HEK293 (cell line): ENCODE results near the gene DLX2.

Source experiments
- RBAK ChIP-seq: fragments of 450-650 bp; formaldehyde crosslinking; IDR thresholded peaks from 2 replicates; pipeline ENCODE4 v1.5.1; 2016; ENCODE audit warnings: missing biosample characterization, missing genetic modification characterization
- SCRT1 ChIP-seq: fragments of 450-650 bp; formaldehyde crosslinking; IDR thresholded peaks from 2 replicates; pipeline ENCODE4 v1.5.1; 2016; ENCODE audit warnings: missing biosample characterization, missing genetic modification characterization, borderline replicate concordance
- SP3 ChIP-seq: fragments of 450-650 bp; formaldehyde crosslinking; IDR thresholded peaks from 2 replicates; pipeline ENCODE4 v1.5.1; 2016; ENCODE audit warnings: missing biosample characterization, missing genetic modification characterization
- ZFP69B ChIP-seq: fragments of 450-650 bp; formaldehyde crosslinking; IDR thresholded peaks from 2 replicates; pipeline ENCODE4 v1.5.1; 2016; ENCODE audit warnings: missing biosample characterization, missing genetic modification characterization
- ZNF175 ChIP-seq: fragments of 450-650 bp; formaldehyde crosslinking; IDR thresholded peaks from 2 replicates; pipeline ENCODE4 v1.5.1; 2016; ENCODE audit warnings: missing biosample characterization, missing genetic modification characterization
- ZNF274 ChIP-seq, 2 experiments: fragments of 200-500 bp in 1 of 2; fragments of 450-650 bp in 1 of 2; sonication (Bioruptor generic) in 1 of 2; formaldehyde crosslinking in 1 of 2; IDR thresholded peaks; 2 replicates each; pipeline versions ENCODE4 v1.5.1 to v1.6.1; 2014 to 2016; ENCODE audit warnings: borderline replicate concordance in 1 of 2, inconsistent platforms in 1 of 2, low read length in 1 of 2, missing biosample characterization in 1 of 2, missing genetic modification characterization in 1 of 2
- ZNF521 ChIP-seq: fragments of 450-650 bp; formaldehyde crosslinking; IDR thresholded peaks from 2 replicates; pipeline ENCODE4 v1.5.1; 2017; ENCODE audit warnings: missing biosample characterization, mild to moderate bottlenecking, missing genetic modification characterization
- TF ChIP-seq, protein P1 (sequence below): fragments of 450-650 bp; formaldehyde crosslinking; IDR thresholded peaks from 2 replicates; pipeline ENCODE4 v1.5.1; 2016; ENCODE audit warnings: missing biosample characterization, missing genetic modification characterization
- TF ChIP-seq, protein P2 (sequence below): fragments of 450-650 bp; formaldehyde crosslinking; IDR thresholded peaks from 2 replicates; pipeline ENCODE4 v1.5.1; 2017; ENCODE audit warnings: missing biosample characterization, missing genetic modification characterization
- TF ChIP-seq, protein P3 (sequence below): fragments of 450-650 bp; formaldehyde crosslinking; IDR thresholded peaks from 2 replicates; pipeline ENCODE4 v1.5.1; 2016; ENCODE audit warnings: missing biosample characterization, missing genetic modification characterization
- TF ChIP-seq, protein P4 (sequence below): fragments of 450-650 bp; formaldehyde crosslinking; IDR thresholded peaks from 2 replicates; pipeline ENCODE4 v1.5.1; 2016; ENCODE audit warnings: missing biosample characterization, missing genetic modification characterization

DNA sequence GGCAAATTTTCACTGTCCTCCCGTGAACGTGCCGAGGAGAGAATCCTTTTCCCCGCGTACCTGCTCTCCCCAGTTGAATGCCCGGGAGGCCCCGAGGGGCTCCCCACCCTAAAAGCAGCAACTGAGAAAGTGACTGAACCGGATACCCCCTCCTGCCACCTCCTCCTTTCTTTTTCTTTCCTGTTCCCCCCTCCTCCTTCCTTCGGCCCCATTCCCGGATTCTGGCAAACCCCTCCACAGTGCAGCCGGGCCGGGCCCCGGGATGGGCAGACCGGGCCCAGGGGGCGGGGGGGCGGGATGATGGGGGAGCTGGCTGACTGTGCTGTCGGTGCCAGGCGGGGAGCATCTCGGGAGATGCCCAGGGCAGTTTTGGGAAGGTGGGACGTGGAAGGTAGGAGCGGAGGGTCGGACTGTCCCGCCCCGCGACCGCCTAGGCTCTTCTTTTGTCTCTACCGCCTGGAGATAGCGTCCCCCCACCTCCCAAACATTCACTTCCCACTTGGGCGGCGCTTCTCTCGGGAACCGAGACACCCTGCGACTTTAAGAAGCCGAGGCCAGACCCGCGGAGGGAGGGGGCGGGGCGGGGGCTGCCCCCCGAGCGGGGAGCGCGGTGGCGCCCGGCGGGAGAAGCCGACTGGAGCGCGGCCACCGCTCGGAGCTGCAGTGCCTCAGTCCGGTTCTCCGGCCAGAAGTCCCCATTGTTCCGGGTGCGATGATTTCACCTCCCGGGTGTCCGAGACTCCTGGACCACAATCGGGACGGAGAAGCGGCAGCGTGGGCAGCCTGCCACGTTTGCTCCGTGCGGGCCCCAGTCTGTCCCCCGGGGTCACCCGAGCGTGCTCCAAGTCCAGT is 8.2 kb downstream of the DLX2 start:
- no peak for TF ChIP-seq ZNF521
- TF ChIP-seq, protein P1, sequence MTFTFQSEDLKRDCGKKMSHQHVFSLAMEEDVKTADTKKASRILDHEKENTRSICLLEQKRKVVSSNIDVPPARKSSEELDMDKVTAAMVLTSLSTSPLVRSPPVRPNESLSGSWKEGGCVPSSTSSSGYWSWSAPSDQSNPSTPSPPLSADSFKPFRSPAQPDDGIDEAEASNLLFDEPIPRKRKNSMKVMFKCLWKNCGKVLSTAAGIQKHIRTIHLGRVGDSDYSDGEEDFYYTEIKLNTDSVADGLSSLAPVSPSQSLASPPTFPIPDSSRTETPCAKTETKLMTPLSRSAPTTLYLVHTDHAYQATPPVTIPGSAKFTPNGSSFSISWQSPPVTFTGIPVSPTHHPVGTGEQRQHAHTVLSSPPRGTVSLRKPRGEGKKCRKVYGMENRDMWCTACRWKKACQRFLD (tag by site-specific recombination) = no peak
- no peak for TF ChIP-seq ZFP69B
- TF ChIP-seq, protein P2, sequence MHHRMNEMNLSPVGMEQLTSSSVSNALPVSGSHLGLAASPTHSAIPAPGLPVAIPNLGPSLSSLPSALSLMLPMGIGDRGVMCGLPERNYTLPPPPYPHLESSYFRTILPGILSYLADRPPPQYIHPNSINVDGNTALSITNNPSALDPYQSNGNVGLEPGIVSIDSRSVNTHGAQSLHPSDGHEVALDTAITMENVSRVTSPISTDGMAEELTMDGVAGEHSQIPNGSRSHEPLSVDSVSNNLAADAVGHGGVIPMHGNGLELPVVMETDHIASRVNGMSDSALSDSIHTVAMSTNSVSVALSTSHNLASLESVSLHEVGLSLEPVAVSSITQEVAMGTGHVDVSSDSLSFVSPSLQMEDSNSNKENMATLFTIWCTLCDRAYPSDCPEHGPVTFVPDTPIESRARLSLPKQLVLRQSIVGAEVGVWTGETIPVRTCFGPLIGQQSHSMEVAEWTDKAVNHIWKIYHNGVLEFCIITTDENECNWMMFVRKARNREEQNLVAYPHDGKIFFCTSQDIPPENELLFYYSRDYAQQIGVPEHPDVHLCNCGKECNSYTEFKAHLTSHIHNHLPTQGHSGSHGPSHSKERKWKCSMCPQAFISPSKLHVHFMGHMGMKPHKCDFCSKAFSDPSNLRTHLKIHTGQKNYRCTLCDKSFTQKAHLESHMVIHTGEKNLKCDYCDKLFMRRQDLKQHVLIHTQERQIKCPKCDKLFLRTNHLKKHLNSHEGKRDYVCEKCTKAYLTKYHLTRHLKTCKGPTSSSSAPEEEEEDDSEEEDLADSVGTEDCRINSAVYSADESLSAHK (tag by site-specific recombination) = no peak
- TF ChIP-seq, protein P3, sequence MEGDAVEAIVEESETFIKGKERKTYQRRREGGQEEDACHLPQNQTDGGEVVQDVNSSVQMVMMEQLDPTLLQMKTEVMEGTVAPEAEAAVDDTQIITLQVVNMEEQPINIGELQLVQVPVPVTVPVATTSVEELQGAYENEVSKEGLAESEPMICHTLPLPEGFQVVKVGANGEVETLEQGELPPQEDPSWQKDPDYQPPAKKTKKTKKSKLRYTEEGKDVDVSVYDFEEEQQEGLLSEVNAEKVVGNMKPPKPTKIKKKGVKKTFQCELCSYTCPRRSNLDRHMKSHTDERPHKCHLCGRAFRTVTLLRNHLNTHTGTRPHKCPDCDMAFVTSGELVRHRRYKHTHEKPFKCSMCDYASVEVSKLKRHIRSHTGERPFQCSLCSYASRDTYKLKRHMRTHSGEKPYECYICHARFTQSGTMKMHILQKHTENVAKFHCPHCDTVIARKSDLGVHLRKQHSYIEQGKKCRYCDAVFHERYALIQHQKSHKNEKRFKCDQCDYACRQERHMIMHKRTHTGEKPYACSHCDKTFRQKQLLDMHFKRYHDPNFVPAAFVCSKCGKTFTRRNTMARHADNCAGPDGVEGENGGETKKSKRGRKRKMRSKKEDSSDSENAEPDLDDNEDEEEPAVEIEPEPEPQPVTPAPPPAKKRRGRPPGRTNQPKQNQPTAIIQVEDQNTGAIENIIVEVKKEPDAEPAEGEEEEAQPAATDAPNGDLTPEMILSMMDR (tag by site-specific recombination) = no peak
- TF ChIP-seq, protein P4, sequence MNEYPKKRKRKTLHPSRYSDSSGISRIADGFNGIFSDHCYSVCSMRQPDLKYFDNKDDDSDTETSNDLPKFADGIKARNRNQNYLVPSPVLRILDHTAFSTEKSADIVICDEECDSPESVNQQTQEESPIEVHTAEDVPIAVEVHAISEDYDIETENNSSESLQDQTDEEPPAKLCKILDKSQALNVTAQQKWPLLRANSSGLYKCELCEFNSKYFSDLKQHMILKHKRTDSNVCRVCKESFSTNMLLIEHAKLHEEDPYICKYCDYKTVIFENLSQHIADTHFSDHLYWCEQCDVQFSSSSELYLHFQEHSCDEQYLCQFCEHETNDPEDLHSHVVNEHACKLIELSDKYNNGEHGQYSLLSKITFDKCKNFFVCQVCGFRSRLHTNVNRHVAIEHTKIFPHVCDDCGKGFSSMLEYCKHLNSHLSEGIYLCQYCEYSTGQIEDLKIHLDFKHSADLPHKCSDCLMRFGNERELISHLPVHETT (tag by site-specific recombination) = no peak
- no peak for TF ChIP-seq SCRT1 (tag by site-specific recombination)
- no peak for TF ChIP-seq ZNF175 (tag by site-specific recombination)
- TF ChIP-seq SP3 (tag by site-specific recombination) = peak; percentile 71
- TF ChIP-seq ZNF274 (IDR thresholded peaks at IDR 0.05; ENCODE audit: low read length) = no peak
- no peak for TF ChIP-seq ZNF274 (tag by site-specific recombination; IDR thresholded peaks at IDR 0.05; ENCODE audit: borderline replicate concordance)
- TF ChIP-seq RBAK (tag by site-specific recombination) = no peak
